ENCODE measurements around the gene MRPL51.

The MRPL51 gene

DNA sequence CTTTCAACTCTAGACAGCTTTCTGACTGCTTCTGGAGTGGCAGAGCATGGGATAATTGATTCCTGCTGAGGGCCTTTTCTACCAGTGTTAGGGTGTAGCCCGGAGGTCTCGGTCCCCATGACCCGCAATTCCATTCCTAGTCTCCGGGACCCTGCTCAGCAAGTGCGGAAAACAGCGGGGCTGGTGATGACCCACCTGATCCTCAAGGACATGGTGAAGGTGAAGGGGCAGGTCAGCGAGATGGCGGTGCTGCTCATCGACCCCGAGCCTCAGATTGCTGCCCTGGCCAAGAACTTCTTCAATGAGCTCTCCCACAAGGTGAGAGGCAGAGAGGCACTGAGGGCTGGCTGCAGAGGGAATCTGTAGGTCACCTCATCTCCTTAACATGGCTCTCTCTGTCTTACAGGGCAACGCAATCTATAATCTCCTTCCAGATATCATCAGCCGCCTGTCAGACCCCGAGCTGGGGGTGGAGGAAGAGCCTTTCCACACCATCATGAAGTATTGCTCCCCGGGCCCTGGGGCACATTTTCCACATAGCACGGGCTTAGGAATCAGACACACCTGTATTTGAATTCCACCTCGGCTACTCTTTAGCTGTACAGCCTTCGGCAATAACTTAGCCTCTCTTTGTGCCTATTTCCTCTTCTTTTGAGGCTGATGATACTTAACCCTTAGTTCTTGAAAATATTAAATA is 35.6 kb upstream of the MRPL51 start:
- H3K36me3 ChIP-seq (ENCODE audit: insufficient read depth, low read length) = peaks cover 83% of the 10 kb centered on the region
- no peaks in the 10 kb centered on the region for H3K9me3 ChIP-seq (ENCODE audit: insufficient read depth, low read depth, low read length)
- WGBS = 88% methylated on average over 17 of the region's 17 CpGs
- peaks cover 14% of the 10 kb centered on the region for H3K4me1 ChIP-seq (ENCODE audit: insufficient read depth, low read length)
- no peak overlapping the region for H3K4me3 ChIP-seq (ENCODE audit: low read length)
- no peaks in the 10 kb centered on the region for H3K27me3 ChIP-seq (ENCODE audit: insufficient read depth, low read length)
- H3K9ac ChIP-seq (ENCODE audit: low read depth, low read length) = no peak overlapping the region
- peak overlapping the region; percentile 33; the same call in 1 of the 2 replicates for H3K27ac ChIP-seq (ENCODE audit: low read depth, low read length)

DNA sequence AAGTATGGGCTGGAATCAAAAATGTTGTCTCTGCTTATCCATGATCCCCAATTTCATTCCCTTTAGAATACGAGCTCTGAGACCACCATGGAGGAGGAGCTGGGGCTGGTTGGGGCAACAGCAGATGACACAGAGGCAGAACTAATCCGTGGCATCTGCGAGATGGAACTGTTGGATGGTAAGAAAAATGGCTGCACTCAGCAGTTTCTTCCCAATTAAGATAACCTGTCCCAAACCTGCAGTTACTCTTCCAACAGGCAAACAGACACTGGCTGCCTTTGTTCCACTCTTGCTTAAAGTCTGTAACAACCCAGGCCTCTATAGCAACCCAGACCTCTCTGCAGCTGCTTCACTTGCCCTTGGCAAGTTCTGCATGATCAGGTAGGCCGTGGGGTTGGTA is 34.6 kb upstream of the MRPL51 start:
- H3K36me3 ChIP-seq (ENCODE audit: insufficient read depth, low read length) = peaks cover 93% of the 10 kb centered on the region
- H3K27ac ChIP-seq (ENCODE audit: low read depth, low read length) = no peak overlapping the region
- peaks cover 12% of the 10 kb centered on the region for H3K4me1 ChIP-seq (ENCODE audit: insufficient read depth, low read length)
- WGBS = 95% methylated on average over 4 of the region's 4 CpGs
- H3K4me3 ChIP-seq (ENCODE audit: low read length) = no peak overlapping the region
- no peak overlapping the region for H3K9ac ChIP-seq (ENCODE audit: low read depth, low read length)
- no peaks in the 10 kb centered on the region for H3K9me3 ChIP-seq (ENCODE audit: insufficient read depth, low read depth, low read length)
- no peaks in the 10 kb centered on the region for H3K27me3 ChIP-seq (ENCODE audit: insufficient read depth, low read length)

DNA sequence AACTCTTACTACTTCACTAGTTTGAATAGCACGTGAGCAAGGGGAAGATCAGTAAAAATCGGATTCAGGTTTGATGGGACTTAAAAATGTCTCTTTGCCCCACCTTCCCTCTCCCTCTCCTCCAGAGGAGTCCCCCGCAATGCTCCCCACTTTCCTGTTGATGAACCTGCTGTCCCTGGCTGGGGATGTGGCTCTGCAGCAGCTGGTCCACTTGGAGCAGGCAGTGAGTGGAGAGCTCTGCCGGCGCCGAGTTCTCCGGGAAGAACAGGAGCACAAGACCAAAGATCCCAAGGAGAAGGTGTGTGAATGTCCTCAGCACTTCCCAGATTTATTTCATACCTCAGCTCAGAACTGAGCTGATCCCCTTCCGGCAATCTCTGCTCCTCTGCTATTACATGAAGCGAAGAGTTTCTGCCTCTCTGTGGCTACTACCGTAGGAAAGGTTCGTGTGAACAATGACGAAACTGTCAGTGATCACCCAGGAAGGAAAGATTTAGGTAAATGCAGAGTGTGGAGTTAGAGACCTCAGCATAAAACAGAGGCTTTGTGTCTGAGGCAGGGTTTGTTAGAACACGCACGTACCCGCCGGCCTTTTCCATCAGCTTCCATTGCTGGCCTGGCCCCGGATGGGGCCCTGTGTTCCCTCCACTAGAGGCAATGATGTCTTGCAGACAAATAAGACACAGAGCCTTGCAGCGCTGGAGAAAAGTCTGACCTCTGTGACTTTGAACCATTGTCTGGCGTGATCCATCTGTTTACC is 33.9 kb upstream of the MRPL51 start:
- Histone ChIP-seq H3K9me3 (ENCODE audit: insufficient read depth, low read depth, low read length) (no peaks in the 10 kb centered on the region), H3K4me3 (ENCODE audit: low read length) (no peak overlapping the region), H3K36me3 (ENCODE audit: insufficient read depth, low read length) (peaks cover 98% of the 10 kb centered on the region), H3K27ac (ENCODE audit: low read depth, low read length) (no peak overlapping the region), H3K27me3 (ENCODE audit: insufficient read depth, low read length) (no peaks in the 10 kb centered on the region), H3K9ac (ENCODE audit: low read depth, low read length) (no peak overlapping the region), H3K4me1 (ENCODE audit: insufficient read depth, low read length) (peaks cover 5% of the 10 kb centered on the region)
- whole genome bisulfite sequencing = 96% methylated on average over 19 of the region's 19 CpGs

DNA sequence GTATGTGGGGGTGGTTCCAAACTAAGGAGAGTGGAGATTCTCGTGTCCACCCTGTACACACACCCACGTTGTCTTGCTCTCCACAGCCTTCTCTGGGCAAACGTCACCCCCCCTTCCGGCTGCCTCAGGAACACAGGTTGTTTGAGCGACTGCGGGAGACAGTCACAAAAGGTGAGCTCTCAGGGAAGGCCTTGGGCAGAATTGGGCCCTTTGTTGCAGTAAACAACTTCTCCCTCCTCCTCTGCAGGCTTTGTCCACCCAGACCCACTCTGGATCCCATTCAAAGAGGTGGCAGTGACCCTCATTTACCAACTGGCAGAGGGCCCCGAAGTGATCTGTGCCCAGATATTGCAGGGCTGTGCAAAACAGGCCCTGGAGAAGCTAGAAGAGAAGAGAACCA is 33.1 kb upstream of the MRPL51 start:
- peaks cover 100% of the 10 kb centered on the region for H3K36me3 ChIP-seq (ENCODE audit: insufficient read depth, low read length)
- H3K27me3 ChIP-seq (ENCODE audit: insufficient read depth, low read length) = no peaks in the 10 kb centered on the region
- no peak overlapping the region for H3K4me3 ChIP-seq (ENCODE audit: low read length)
- no peaks in the 10 kb centered on the region for H3K9me3 ChIP-seq (ENCODE audit: insufficient read depth, low read depth, low read length)
- no peak overlapping the region for H3K27ac ChIP-seq (ENCODE audit: low read depth, low read length)
- 91% methylated on average over 7 of the region's 7 CpGs for WGBS
- no peak overlapping the region for H3K9ac ChIP-seq (ENCODE audit: low read depth, low read length)
- no peaks in the 10 kb centered on the region for H3K4me1 ChIP-seq (ENCODE audit: insufficient read depth, low read length)

DNA sequence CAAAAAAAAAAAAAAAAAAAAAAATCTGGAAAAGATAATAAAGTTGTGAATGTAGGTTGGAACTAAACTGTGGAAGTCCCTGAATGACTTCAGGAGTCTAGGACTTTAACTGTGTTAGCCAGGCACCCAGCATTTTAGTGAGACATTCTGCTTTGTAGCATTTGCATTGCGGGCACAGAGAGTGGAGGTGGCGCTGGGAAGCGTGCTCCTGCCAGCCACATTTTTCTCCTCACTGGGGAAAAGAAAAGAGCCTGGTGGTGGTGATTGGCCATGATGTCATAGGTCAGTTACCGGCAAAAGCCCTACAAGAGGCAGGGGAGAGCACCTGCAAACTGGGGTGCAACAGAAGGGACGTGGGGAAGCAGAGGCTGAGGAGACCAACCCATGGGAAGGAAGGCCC is 31.6 kb upstream of the MRPL51 start:
- Histone ChIP-seq H3K36me3 (ENCODE audit: insufficient read depth, low read length) (peaks cover 100% of the 10 kb centered on the region), H3K9ac (ENCODE audit: low read depth, low read length) (no peak overlapping the region), H3K4me1 (ENCODE audit: insufficient read depth, low read length) (no peaks in the 10 kb centered on the region), H3K27ac (ENCODE audit: low read depth, low read length) (no peak overlapping the region), H3K9me3 (ENCODE audit: insufficient read depth, low read depth, low read length) (no peaks in the 10 kb centered on the region), H3K27me3 (ENCODE audit: insufficient read depth, low read length) (no peaks in the 10 kb centered on the region), H3K4me3 (ENCODE audit: low read length) (no peak overlapping the region)
- 92% methylated on average over 5 of the region's 5 CpGs for WGBS

DNA sequence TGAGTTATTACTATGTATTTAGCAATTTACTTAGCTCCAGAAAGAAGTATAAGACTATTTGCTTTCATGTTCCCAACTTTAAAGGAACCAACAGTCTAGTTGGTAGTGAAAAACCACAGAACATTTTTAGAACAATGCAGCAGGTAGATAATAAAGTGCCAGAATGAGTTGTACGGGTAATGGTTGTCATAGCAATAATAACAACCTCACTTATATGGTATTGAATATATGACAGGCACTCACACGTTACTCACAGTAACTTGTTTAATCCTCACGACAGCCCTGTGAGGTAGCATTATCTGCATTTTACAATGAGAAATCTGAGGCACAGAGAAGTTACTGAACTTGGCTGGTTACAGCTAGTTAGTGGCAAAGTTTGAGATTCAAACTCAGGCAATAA is 30.6 kb upstream of the MRPL51 start:
- no peaks in the 10 kb centered on the region for H3K27me3 ChIP-seq (ENCODE audit: insufficient read depth, low read length)
- H3K4me3 ChIP-seq (ENCODE audit: low read length) = no peak overlapping the region
- H3K9ac ChIP-seq (ENCODE audit: low read depth, low read length) = no peak overlapping the region
- peaks cover 98% of the 10 kb centered on the region for H3K36me3 ChIP-seq (ENCODE audit: insufficient read depth, low read length)
- 100% methylated on average over 3 of the region's 3 CpGs for WGBS
- no peak overlapping the region for H3K27ac ChIP-seq (ENCODE audit: low read depth, low read length)
- no peaks in the 10 kb centered on the region for H3K9me3 ChIP-seq (ENCODE audit: insufficient read depth, low read depth, low read length)
- no peaks in the 10 kb centered on the region for H3K4me1 ChIP-seq (ENCODE audit: insufficient read depth, low read length)

DNA sequence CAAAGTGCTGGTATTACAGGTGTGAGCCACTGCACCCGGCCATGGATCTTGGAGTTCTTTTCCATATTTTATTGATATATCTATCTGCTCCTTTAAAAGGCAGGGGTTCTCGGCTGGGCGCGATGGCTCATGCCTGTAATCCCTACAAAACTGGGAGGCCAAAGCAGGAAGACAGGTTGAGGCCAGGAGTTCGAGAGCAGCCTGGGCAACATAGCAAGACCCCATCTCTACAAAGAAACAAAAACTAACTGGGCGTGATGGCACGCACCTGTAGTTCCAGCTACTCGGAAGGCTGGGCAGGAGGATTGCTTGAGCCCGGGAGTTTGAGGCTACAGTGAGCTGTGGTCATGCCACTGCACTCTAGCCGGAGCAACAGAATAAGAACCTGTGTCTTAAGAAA is 29.1 kb upstream of the MRPL51 start:
- WGBS = 82% methylated on average over 10 of the region's 10 CpGs
- Histone ChIP-seq H3K9me3 (ENCODE audit: insufficient read depth, low read depth, low read length) (no peaks in the 10 kb centered on the region), H3K9ac (ENCODE audit: low read depth, low read length) (no peak overlapping the region), H3K36me3 (ENCODE audit: insufficient read depth, low read length) (peaks cover 98% of the 10 kb centered on the region), H3K4me3 (ENCODE audit: low read length) (no peak overlapping the region), H3K27me3 (ENCODE audit: insufficient read depth, low read length) (no peaks in the 10 kb centered on the region), H3K4me1 (ENCODE audit: insufficient read depth, low read length) (no peaks in the 10 kb centered on the region), H3K27ac (ENCODE audit: low read depth, low read length) (no peak overlapping the region)

DNA sequence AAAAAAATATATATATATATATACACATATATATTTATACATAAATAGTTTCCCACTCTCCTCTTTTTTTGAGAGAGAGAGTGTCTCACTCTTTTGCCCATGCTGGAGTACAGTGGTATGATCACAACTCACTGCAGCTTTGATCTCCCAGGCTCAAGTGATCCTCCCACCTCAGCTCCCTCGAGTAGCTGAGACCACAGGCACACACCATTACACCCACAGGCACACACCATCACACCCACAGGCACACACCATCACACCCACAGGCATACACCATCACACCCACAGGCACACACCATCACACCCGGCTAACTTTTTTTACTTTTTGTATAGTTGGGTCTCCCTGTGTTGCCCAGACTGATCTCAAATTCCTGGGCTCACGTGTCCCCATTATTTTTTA is 27.1 kb upstream of the MRPL51 start:
- H3K9ac ChIP-seq (ENCODE audit: low read depth, low read length) = no peak overlapping the region
- 94% methylated on average over 2 of the region's 3 CpGs for WGBS
- no peak overlapping the region for H3K4me3 ChIP-seq (ENCODE audit: low read length)
- H3K4me1 ChIP-seq (ENCODE audit: insufficient read depth, low read length) = no peaks in the 10 kb centered on the region
- H3K9me3 ChIP-seq (ENCODE audit: insufficient read depth, low read depth, low read length) = no peaks in the 10 kb centered on the region
- no peaks in the 10 kb centered on the region for H3K27me3 ChIP-seq (ENCODE audit: insufficient read depth, low read length)
- H3K27ac ChIP-seq (ENCODE audit: low read depth, low read length) = no peak overlapping the region
- H3K36me3 ChIP-seq (ENCODE audit: insufficient read depth, low read length) = peaks cover 96% of the 10 kb centered on the region

DNA sequence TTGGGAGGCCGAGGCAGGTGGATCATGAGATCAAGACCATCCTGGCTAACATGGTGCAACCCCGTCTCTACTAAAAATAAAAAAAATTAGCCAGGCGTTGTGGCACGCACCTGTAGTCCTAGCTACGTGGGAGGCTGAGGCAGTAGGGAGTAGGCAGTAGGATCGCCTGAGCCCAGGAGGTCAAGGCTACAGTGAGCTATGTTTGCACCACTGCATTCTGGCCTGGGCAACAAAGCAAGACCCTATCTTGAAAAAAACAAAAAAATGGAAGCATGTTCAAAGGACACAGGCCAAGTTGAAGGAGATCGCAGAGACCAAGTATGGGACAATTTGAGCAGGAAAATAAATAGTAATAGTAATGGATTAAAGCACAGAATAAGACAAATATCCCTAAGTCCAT is 15.0 kb upstream of the MRPL51 start:
- Histone ChIP-seq H3K27me3 (ENCODE audit: insufficient read depth, low read length) (no peaks in the 10 kb centered on the region), H3K4me3 (ENCODE audit: low read length) (no peak overlapping the region), H3K9me3 (ENCODE audit: insufficient read depth, low read depth, low read length) (no peaks in the 10 kb centered on the region), H3K9ac (ENCODE audit: low read depth, low read length) (peak overlapping the region; percentile 39; the same call in 1 of the 2 replicates), H3K36me3 (ENCODE audit: insufficient read depth, low read length) (peaks cover 63% of the 10 kb centered on the region), H3K27ac (ENCODE audit: low read depth, low read length) (peak overlapping the region; percentile 54), H3K4me1 (ENCODE audit: insufficient read depth, low read length) (peaks cover 14% of the 10 kb centered on the region)
- WGBS = 80% methylated on average over 7 of the region's 7 CpGs

DNA sequence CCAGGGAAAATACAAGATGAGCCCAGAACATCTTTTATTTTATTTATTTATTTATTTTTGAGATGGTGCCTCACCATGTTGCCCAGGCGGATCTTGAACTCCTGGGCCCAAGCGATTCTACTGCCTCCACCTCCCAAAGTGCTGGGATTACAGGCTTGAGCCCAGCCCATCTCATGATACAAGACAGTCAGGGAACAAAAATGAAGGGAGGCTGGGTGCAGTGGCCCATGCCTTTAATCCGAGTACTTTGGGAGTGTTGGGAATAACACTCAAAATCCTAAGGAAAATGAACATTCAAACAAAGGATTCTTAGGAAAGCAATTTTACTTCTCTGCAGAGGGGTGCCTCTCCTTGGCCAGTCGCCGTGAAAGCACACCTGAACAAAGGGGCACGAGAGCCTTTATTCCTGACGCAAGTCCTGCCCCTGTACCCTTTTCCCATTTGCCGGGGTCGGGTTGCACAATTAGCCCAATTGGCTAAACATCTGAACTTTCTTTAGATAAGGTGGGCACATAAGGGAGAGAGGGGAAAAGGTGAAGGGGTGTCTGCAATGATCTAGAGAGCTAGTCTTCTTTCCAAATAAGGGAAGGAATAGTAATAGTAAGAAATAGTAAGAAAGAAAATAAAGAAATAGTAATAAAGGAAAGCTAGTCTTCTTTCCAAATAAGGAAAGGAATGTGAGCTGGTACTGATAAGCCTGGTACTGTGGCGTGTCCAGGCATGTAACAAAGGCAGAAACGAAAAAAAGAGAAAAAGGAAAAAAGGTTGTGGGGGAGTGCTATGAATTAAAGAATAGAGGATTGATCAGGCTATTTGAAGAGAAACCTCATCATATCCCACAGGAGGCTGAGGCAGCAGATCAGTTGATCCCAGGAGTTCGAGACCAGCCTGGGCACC is 14.3 kb upstream of the MRPL51 start:
- WGBS = 78% methylated on average over 12 of the region's 12 CpGs
- peaks cover 59% of the 10 kb centered on the region for H3K36me3 ChIP-seq (ENCODE audit: insufficient read depth, low read length)

DNA sequence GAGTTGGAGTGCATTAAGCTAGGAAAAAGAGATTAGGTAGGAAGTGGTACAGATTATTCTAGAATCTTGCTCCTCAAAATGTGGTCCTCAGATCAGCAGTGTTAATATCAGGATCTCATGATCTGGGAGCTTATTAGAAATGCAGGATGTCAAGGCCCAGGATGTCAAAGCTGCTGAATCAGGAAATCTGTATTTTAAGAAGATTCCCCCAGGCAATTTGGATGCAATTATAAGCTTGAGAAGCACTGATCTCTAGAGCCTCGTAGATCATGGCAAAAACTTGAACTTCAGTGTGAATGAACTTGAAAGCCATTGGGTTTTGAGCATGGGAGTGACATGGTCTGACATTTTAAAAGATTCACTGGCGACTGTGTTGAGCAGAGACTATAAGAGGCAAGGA is 7.4 kb upstream of the MRPL51 start:
- Histone ChIP-seq H3K27ac (ENCODE audit: low read depth, low read length) (no peak overlapping the region), H3K36me3 (ENCODE audit: insufficient read depth, low read length) (peaks cover 81% of the 10 kb centered on the region), H3K9ac (ENCODE audit: low read depth, low read length) (no peak overlapping the region), H3K9me3 (ENCODE audit: insufficient read depth, low read depth, low read length) (no peaks in the 10 kb centered on the region), H3K4me1 (ENCODE audit: insufficient read depth, low read length) (no peaks in the 10 kb centered on the region; the same call in 1 of the 2 replicates), H3K4me3 (ENCODE audit: low read length) (no peak overlapping the region), H3K27me3 (ENCODE audit: insufficient read depth, low read length) (no peaks in the 10 kb centered on the region)
- WGBS = 90% methylated on average over 2 of the region's 2 CpGs

More for the DNA sequence above, 14.3 kb upstream of the MRPL51 start:
- H3K27ac ChIP-seq (ENCODE audit: low read depth, low read length) = peak overlapping the region; percentile 54
- peaks cover 14% of the 10 kb centered on the region for H3K4me1 ChIP-seq (ENCODE audit: insufficient read depth, low read length)
- no peak overlapping the region for H3K4me3 ChIP-seq (ENCODE audit: low read length)
- H3K9ac ChIP-seq (ENCODE audit: low read depth, low read length) = peak overlapping the region; percentile 39; the same call in 1 of the 2 replicates
- H3K27me3 ChIP-seq (ENCODE audit: insufficient read depth, low read length) = no peaks in the 10 kb centered on the region
- H3K9me3 ChIP-seq (ENCODE audit: insufficient read depth, low read depth, low read length) = no peaks in the 10 kb centered on the region
